OCI-LY3 (cell line): ENCODE results near the gene PDIA4.

ENCODE experiments used
- H2AFZ ChIP-seq: fragments of 200-600, 300-600 bp; shearing (Covaris generic); 2 replicates; pipeline ENCODE4 v1.6.0; 2014; ENCODE audit warnings: antibody characterized with exemption, low read depth, low read length
- H3K27ac ChIP-seq: fragments of 200-600, 300-600 bp; sonication (generic); 2 replicates; pipeline ENCODE4 v1.5.1; 2014; ENCODE audit warnings: mild to moderate bottlenecking, low read length, moderate library complexity, mixed read lengths
- H3K27me3 ChIP-seq: fragments of 200-600, 300-600 bp; sonication (generic); 2 replicates; pipeline ENCODE4 v1.6.1; 2014; ENCODE audit warnings: low read depth, low read length, mixed read lengths
- H3K36me3 ChIP-seq: fragments of 200-600, 300-600 bp; sonication (generic); replicated peaks from 2 replicates; pipeline ENCODE3; 2014; ENCODE audit warnings: low read depth, low read length, mixed read lengths
- H3K4me1 ChIP-seq: fragments of 300-600, 200-600 bp; sonication (generic); 2 replicates; pipeline ENCODE4 v1.6.1; 2014; ENCODE audit warnings: low read length, mixed read lengths
- H3K4me2 ChIP-seq: fragments of 200-600, 300-600 bp; sonication (generic); 2 replicates; pipeline ENCODE4 v1.6.1; 2014; ENCODE audit warnings: low read length, mixed read lengths
- H3K4me3 ChIP-seq: fragments of 300-600, 200-600 bp; sonication (generic); 2 replicates; pipeline ENCODE4 v1.5.1; 2014; ENCODE audit warnings: antibody characterized with exemption, mild to moderate bottlenecking, low read length, moderate library complexity
- H3K79me2 ChIP-seq: fragments of 300-600, 200-600 bp; shearing (Covaris generic); 2 replicates; pipeline ENCODE4 v1.6.1; 2014; ENCODE audit warnings: mild to moderate bottlenecking, low read length, mixed read lengths
- H3K9ac ChIP-seq: fragments of 300-600, 200-600 bp; shearing (Covaris generic); 2 replicates; pipeline ENCODE4 v1.6.0; 2014; ENCODE audit warnings: mild to moderate bottlenecking, low read length, moderate library complexity
- H3K9me3 ChIP-seq: fragments of 200-600, 300-600 bp; shearing (Covaris generic); 2 replicates; pipeline ENCODE4 v1.6.1; 2014; ENCODE audit warnings: low read length, mixed read lengths; ENCODE audit not compliant: insufficient read depth
- H4K20me1 ChIP-seq: fragments of 200-600, 300-600 bp; sonication (generic); 2 replicates; pipeline ENCODE4 v1.6.1; 2016; ENCODE audit warnings: low read length, mixed read lengths; ENCODE audit not compliant: insufficient read depth
- EZH2phosphoT487 ChIP-seq: fragments of 200-600 bp; shearing (Covaris generic); IDR thresholded peaks from 2 replicates; pipeline ENCODE4 v1.6.1; 2018; ENCODE audit warnings: antibody characterized with exemption, mixed run types, low read depth
- TF ChIP-seq, protein P1 (sequence below): fragments of 200-600, 300-600 bp; sonication (generic); IDR thresholded peaks from 2 replicates; pipeline ENCODE4 v1.5.1; 2014; ENCODE audit warnings: antibody characterized with exemption, low read length, low read depth

Gene PDIA4, protein sequence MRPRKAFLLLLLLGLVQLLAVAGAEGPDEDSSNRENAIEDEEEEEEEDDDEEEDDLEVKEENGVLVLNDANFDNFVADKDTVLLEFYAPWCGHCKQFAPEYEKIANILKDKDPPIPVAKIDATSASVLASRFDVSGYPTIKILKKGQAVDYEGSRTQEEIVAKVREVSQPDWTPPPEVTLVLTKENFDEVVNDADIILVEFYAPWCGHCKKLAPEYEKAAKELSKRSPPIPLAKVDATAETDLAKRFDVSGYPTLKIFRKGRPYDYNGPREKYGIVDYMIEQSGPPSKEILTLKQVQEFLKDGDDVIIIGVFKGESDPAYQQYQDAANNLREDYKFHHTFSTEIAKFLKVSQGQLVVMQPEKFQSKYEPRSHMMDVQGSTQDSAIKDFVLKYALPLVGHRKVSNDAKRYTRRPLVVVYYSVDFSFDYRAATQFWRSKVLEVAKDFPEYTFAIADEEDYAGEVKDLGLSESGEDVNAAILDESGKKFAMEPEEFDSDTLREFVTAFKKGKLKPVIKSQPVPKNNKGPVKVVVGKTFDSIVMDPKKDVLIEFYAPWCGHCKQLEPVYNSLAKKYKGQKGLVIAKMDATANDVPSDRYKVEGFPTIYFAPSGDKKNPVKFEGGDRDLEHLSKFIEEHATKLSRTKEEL

DNA sequence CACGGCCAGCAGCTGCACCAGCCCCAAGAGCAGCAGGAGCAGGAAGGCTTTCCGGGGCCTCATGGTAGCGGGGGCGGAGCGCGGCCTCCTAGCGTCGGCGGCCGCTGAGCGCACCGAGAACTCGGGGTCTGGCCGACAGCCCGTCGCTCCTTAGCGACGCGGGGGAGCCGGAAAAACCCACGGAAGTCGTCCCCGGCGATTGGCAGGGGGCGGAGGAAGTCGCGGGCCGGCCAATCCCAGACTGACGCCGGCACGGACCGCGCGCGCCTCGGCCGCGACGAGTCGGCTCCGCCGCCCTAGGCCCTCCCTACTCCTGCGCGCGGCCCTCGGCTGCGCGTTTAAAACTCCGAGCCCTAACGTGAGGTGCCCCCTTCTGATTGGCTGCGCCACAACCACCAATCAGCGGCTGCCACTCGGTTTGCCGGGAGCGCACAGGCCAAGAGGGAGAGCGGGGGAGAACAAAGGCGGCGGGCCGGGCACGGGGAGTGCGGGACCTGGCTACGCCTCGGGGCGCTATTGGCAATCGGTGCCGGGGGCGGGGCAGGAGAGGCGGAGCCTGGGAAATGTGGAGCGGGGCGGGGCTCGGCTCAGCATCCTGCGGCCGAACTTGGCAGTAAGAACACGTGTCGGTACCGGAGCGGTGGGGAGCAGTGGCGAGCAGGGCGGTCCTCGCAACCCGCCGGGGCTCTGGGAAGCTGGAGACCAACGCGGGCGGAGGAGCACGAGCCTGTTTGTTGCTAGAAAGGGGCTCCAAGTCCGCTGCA lies at the start of gene PDIA4:
TSS of gene PDIA4 (minus strand) at position 160 of the 764 bp plus-strand sequence. CDS start at position 63, 97 bp downstream.
- Histone ChIP-seq H3K27ac (peak within 1 kb of the TSS; percentile 83), H2AFZ (peak within 1 kb of the TSS; percentile 48)
- TF ChIP-seq, protein P1, sequence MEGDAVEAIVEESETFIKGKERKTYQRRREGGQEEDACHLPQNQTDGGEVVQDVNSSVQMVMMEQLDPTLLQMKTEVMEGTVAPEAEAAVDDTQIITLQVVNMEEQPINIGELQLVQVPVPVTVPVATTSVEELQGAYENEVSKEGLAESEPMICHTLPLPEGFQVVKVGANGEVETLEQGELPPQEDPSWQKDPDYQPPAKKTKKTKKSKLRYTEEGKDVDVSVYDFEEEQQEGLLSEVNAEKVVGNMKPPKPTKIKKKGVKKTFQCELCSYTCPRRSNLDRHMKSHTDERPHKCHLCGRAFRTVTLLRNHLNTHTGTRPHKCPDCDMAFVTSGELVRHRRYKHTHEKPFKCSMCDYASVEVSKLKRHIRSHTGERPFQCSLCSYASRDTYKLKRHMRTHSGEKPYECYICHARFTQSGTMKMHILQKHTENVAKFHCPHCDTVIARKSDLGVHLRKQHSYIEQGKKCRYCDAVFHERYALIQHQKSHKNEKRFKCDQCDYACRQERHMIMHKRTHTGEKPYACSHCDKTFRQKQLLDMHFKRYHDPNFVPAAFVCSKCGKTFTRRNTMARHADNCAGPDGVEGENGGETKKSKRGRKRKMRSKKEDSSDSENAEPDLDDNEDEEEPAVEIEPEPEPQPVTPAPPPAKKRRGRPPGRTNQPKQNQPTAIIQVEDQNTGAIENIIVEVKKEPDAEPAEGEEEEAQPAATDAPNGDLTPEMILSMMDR, result no peak
- TF ChIP-seq EZH2phosphoT487, result no peak

DNA sequence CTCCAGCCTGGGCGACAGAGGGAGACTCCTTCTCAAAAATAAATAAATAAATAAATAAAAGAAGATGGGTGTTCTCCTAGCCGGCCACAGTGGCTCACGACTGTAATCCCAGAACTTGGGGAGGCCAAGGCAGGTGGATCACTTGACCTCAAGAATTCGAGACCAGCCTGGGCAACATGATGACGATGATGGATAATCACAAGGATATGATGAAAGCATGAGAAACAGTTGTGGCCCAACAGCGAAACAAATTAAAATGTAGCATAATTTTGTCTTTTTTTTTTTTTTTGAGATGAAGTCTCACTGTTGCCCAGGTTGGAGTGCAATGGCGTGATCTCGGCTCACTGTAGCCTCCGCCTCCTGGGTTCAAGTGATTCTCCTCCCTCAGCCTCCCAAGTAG lies 49.3 kb upstream of the PDIA4 start:
- Histone ChIP-seq H3K4me2 (no peak overlapping the region), H3K36me3 (peaks cover 12% of the 10 kb centered on the region), H3K27me3 (no peaks in the 10 kb centered on the region), H3K9ac (no peak overlapping the region), H4K20me1 (0 out of 2 replicates have a peak, but pooled peaks cover 4% of the 10 kb centered on the region), H3K4me1 (peaks cover 10% of the 10 kb centered on the region; the same call in 1 of the 2 replicates), H2AFZ (no peak overlapping the region), H3K79me2 (no peaks in the 10 kb centered on the region), H3K4me3 (no peak overlapping the region), H3K27ac (no peak overlapping the region), H3K9me3 (no peaks in the 10 kb centered on the region)
- no peak for TF ChIP-seq EZH2phosphoT487
- TF ChIP-seq, protein P1, result no peak

More for the DNA sequence above, at the start of gene PDIA4:
- Histone ChIP-seq H3K4me2 (peak within 1 kb of the TSS; percentile 82), H3K27me3 (no peaks in the 10 kb centered on the region), H3K36me3 (peaks cover 18% of the 10 kb centered on the region), H3K9me3 (no peaks in the 10 kb centered on the region), H3K4me3 (peak within 1 kb of the TSS; percentile 91), H4K20me1 (peaks cover 23% of the 10 kb centered on the region), H3K9ac (peak within 1 kb of the TSS; percentile 97), H3K4me1 (peaks cover 18% of the 10 kb centered on the region), H3K79me2 (peaks cover 48% of the 10 kb centered on the region)

DNA sequence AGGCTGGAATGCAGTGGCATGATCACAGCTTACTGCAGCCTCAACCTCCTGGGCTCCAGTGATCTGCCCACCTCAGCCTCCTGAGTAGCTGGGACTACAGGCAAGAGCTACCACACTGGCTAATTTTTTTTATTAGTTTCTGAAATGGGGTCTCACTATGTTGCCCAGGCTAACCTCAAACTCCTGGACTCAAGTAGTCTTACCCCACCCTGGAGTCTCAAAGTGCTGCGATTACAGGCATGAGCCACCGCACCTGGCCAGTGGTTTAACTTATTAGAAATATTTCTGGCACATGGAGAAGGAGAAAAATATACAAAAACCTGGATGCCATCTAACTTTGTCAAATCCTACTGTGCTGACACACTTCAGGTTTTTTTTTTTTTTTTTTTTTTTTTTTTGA lies 47.0 kb upstream of the PDIA4 start:
- Histone ChIP-seq H3K9me3 (no peaks in the 10 kb centered on the region), H3K27ac (no peak overlapping the region), H3K4me1 (peaks cover 10% of the 10 kb centered on the region; the same call in 1 of the 2 replicates), H3K36me3 (peaks cover 28% of the 10 kb centered on the region), H4K20me1 (0 out of 2 replicates have a peak, but pooled peaks cover under 1% of the 10 kb centered on the region), H3K79me2 (no peaks in the 10 kb centered on the region), H3K4me3 (no peak overlapping the region), H3K9ac (no peak overlapping the region), H3K4me2 (no peak overlapping the region), H2AFZ (no peak overlapping the region), H3K27me3 (no peaks in the 10 kb centered on the region)
- TF ChIP-seq, protein P1, result no peak
- no peak for TF ChIP-seq EZH2phosphoT487
